K562 (cell line): ENCODE results near the gene WDR90. TPM values are rescaled to one million over a fixed set of nuclear protein-coding genes. Genes with fewer than 3 reads are reported as not detected.

Source experiments
- CBX8 ChIP-seq: fragments of 200-600 bp; sonication (generic); IDR thresholded peaks from 2 replicates; pipeline ENCODE4 v1.6.1; 2012; ENCODE audit warnings: borderline replicate concordance, mixed run types, low read depth, mild to moderate bottlenecking, moderate library complexity, mixed read lengths, low read length, control low read depth, inconsistent platforms; ENCODE audit not compliant: poor library complexity, severe bottlenecking; ENCODE audit errors: extremely low read depth
- CUX1 ChIP-seq: fragments of 200-800 bp; sonication (Bioruptor generic); IDR thresholded peaks from 2 replicates; pipeline ENCODE4 v1.6.1; 2016; ENCODE audit warnings: missing genetic modification characterization, missing compliant biosample characterization
- FIP1L1 ChIP-seq: fragments of 200-400 bp; formaldehyde crosslinking; IDR thresholded peaks from 2 replicates; pipeline ENCODE4 v1.6.1; 2018; ENCODE audit warnings: mild to moderate bottlenecking, low read depth, low read length; ENCODE audit not compliant: poor library complexity, severe bottlenecking
- GATA2 ChIP-seq: sonication (generic); formaldehyde crosslinking; IDR thresholded peaks from 2 replicates; pipeline ENCODE4 v1.4.0; 2020; ENCODE audit warnings: mild to moderate bottlenecking, missing genetic modification reagents
- HMG20B ChIP-seq: fragments of 250-450 bp; sonication (Bioruptor Pico); IDR thresholded peaks from 2 replicates; pipeline ENCODE4 v1.5.0; 2021; ENCODE audit warnings: mild to moderate bottlenecking
- KAT2B ChIP-seq: IDR thresholded peaks from one replicate; pipeline ENCODE4 v1.6.1; 2012; ENCODE audit warnings: low read depth, mild to moderate bottlenecking, control low read depth, inconsistent platforms, low read length, moderate library complexity
- MYNN ChIP-seq, 2 experiments: sonication (generic); formaldehyde crosslinking in 1 of 2; IDR thresholded peaks; 2 replicates each; pipeline versions ENCODE4 v1.5.0 to v1.6.1; 2016 to 2020; ENCODE audit warnings: antibody characterized with exemption in 1 of 2, missing genetic modification reagents in 1 of 2
- PCBP2 ChIP-seq: fragments of 200-400 bp; formaldehyde crosslinking; IDR thresholded peaks from 2 replicates; pipeline ENCODE4 v1.6.1; 2018; ENCODE audit warnings: low read length, low read depth, mild to moderate bottlenecking, moderate library complexity; ENCODE audit not compliant: poor library complexity, severe bottlenecking
- RBFOX2 ChIP-seq: fragments of 200-400 bp; formaldehyde crosslinking; IDR thresholded peaks from 2 replicates; pipeline ENCODE4 v1.6.1; 2017; ENCODE audit warnings: low read depth, mild to moderate bottlenecking, low read length, moderate library complexity
- RFX1 ChIP-seq: fragments of 450-650 bp; IDR thresholded peaks from 2 replicates; pipeline ENCODE4 v1.6.1; 2016; ENCODE audit warnings: mild to moderate bottlenecking, moderate library complexity
- SIN3B ChIP-seq: fragments of 450-650 bp; IDR thresholded peaks from 2 replicates; pipeline ENCODE4 v1.6.1; 2017; ENCODE audit warnings: low read depth, mild to moderate bottlenecking, moderate library complexity
- SMARCA5 ChIP-seq: fragments of 450-650 bp; IDR thresholded peaks from 2 replicates; pipeline ENCODE4 v1.6.1; 2016
- TAF7 ChIP-seq: fragments of 450-650 bp; IDR thresholded peaks from 2 replicates; pipeline ENCODE4 v1.6.1; 2016; ENCODE audit warnings: missing genetic modification characterization, missing compliant biosample characterization
- TAF9B ChIP-seq: fragments of 450-650 bp; IDR thresholded peaks from 2 replicates; pipeline ENCODE4 v1.6.1; 2018; ENCODE audit warnings: mild to moderate bottlenecking; ENCODE audit not compliant: partially characterized antibody
- TCF3 ChIP-seq: sonication (generic); formaldehyde crosslinking; IDR thresholded peaks from 2 replicates; pipeline ENCODE4 v1.4.0; 2020; ENCODE audit warnings: mild to moderate bottlenecking, missing genetic modification reagents
- TRIM28 ChIP-seq: fragments of 450-650 bp; IDR thresholded peaks from 2 replicates; pipeline ENCODE4 v1.6.1; 2017
- polyA plus RNA-seq, 8 experiments: library from polyadenylated mRNA; depleted of rRNA in 4 of 8; stranded (reverse) in 5 of 8; unstranded in 3 of 8; fragments of >200 nt; fragmentation: Nextera tagmentation in 2 of 8; fragmentation: Illumina TruSeq in 1 of 8; extraction: Ambion mirVana in 2 of 8; extraction: Trizol in 1 of 8; gene quantifications; 2 replicates each; pipeline versions ENCODE4 v1.2.1 to v1.2.3, GENCODE V29; 2011 to 2014; ENCODE audit warnings: inconsistent platforms in 1 of 8, missing spikeins in 1 of 8
- total RNA-seq, 7 experiments: library from RNA; depleted of rRNA in 6 of 7; stranded (reverse); fragments of >200 nt in 6 of 7; fragmentation: Illumina TruSeq in 2 of 7; extraction: Trizol in 2 of 7; gene quantifications; 2 replicates each; pipeline versions ENCODE4 v1.2.1 to v1.2.3, GENCODE V29; 2011 to 2021; ENCODE audit warnings: low replicate concordance in 1 of 7
- TF ChIP-seq, protein P1 (sequence below): IDR thresholded peaks from 2 replicates; pipeline ENCODE4 v1.6.1; 2012; ENCODE audit warnings: low read depth, low read length, improper control_type of control experiment, borderline replicate concordance

The WDR90 gene
- total and polyA plus RNA-seq, 9 of the 15 experiments (the other 6 are each of a cell fraction or from before 2014, with no cell fraction given), result 0.44 to 12.6 (median 3.3) TPM

- TF ChIP-seq MYNN (IDR thresholded peaks at IDR 0.05), result peak; percentile 11; the same call in 1 of the 2 replicates
- TF ChIP-seq MYNN (CRISPR knock-in tag; IDR thresholded peaks at IDR 0.05), result no peak
- TF ChIP-seq HMG20B (CRISPR knock-in tag), result no peak
- TF ChIP-seq TRIM28, result no peak
- 0 out of 2 replicates have a peak, but pooled peaks have one; percentile 31 for TF ChIP-seq RBFOX2
- TF ChIP-seq SMARCA5, result no peak
- TF ChIP-seq TCF3, result 0 out of 2 replicates have a peak, but pooled peaks have one; percentile 7
- TF ChIP-seq FIP1L1, result peak; percentile 69
- TF ChIP-seq CUX1 (CRISPR knock-in tag), result no peak
- TF ChIP-seq, protein P1, sequence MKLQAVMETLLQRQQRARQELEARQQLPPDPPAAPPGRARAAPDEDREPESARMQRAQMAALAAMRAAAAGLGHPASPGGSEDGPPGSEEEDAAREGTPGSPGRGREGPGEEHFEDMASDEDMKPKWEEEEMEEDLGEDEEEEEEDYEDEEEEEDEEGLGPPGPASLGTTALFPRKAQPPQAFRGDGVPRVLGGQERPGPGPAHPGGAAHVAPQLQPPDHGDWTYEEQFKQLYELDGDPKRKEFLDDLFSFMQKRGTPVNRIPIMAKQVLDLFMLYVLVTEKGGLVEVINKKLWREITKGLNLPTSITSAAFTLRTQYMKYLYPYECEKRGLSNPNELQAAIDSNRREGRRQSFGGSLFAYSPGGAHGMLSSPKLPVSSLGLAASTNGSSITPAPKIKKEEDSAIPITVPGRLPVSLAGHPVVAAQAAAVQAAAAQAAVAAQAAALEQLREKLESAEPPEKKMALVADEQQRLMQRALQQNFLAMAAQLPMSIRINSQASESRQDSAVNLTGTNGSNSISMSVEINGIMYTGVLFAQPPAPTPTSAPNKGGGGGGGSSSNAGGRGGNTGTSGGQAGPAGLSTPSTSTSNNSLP, result no peak
- no peak for TF ChIP-seq SIN3B
- no peak for TF ChIP-seq GATA2 (CRISPR knock-in tag)
- TF ChIP-seq PCBP2, result no peak
- TF ChIP-seq KAT2B, result no peak
- TF ChIP-seq RFX1, result no peak
- TF ChIP-seq CBX8, result no peak
- no peak for TF ChIP-seq TAF9B
- TF ChIP-seq TAF7 (tag), result no peak
Observed at GRCh38 chr16:630249-630814, 18.8 kb upstream of the WDR90 start (continued).
